SK-N-SH treated with all-trans-retinoic acid at 6 μM for 48 hours (cell line): Measurements from ENCODE around the gene NEB.

Experiments used
- ARNTL ChIP-seq: fragments of 450-650 bp; formaldehyde crosslinking; IDR thresholded peaks from 2 replicates; pipeline ENCODE4 v1.5.0; 2020; ENCODE audit warnings: low read depth, mild to moderate bottlenecking, moderate library complexity, borderline replicate concordance
- CREB5 ChIP-seq: fragments of 250-450 bp; sonication (Bioruptor Pico); IDR thresholded peaks from 2 replicates; pipeline ENCODE4 v1.5.1; 2020; ENCODE audit warnings: low read depth, mild to moderate bottlenecking, moderate library complexity
- CSRNP3 ChIP-seq: fragments of 250-450 bp; sonication (Bioruptor Pico); IDR thresholded peaks from 2 replicates; pipeline ENCODE4 v1.5.1; 2021; ENCODE audit warnings: mild to moderate bottlenecking, moderate library complexity
- PATZ1 ChIP-seq: fragments of 250-450 bp; sonication (Bioruptor Pico); IDR thresholded peaks from 2 replicates; pipeline ENCODE4 v1.8.0; 2020; ENCODE audit warnings: mild to moderate bottlenecking, moderate library complexity, borderline replicate concordance
- POU6F1 ChIP-seq: fragments of 250-450 bp; sonication (Bioruptor Pico); IDR thresholded peaks from 2 replicates; pipeline ENCODE4 v1.8.0; 2021; ENCODE audit warnings: low read depth, mild to moderate bottlenecking, moderate library complexity, borderline replicate concordance
- RARB ChIP-seq: fragments of 250-450 bp; sonication (Bioruptor Pico); IDR thresholded peaks from 2 replicates; pipeline ENCODE4 v1.8.0; 2021; ENCODE audit warnings: mild to moderate bottlenecking, moderate library complexity
- TCF4 ChIP-seq: fragments of 250-450 bp; sonication (Bioruptor Pico); IDR thresholded peaks from 2 replicates; pipeline ENCODE4 v1.8.0; 2021; ENCODE audit warnings: mild to moderate bottlenecking, moderate library complexity, borderline replicate concordance
- ZC3H10 ChIP-seq: fragments of 250-450 bp; sonication (Bioruptor Pico); IDR thresholded peaks from 2 replicates; pipeline ENCODE4 v1.5.1; 2021; ENCODE audit warnings: mild to moderate bottlenecking, moderate library complexity
- ZFP30 ChIP-seq: fragments of 450-650 bp; formaldehyde crosslinking; IDR thresholded peaks from 2 replicates; pipeline ENCODE4 v1.5.0; 2022; ENCODE audit warnings: mild to moderate bottlenecking, moderate library complexity
- ZNF565 ChIP-seq: fragments of 450-650 bp; formaldehyde crosslinking; conservative IDR thresholded peaks from 2 replicates; pipeline ENCODE4 v1.5.0; 2020; ENCODE audit warnings: low read depth, mild to moderate bottlenecking, moderate library complexity
- ZNF8 ChIP-seq: fragments of 450-650 bp; formaldehyde crosslinking; IDR thresholded peaks from 2 replicates; pipeline ENCODE4 v1.5.0; 2020; ENCODE audit warnings: mild to moderate bottlenecking, moderate library complexity

- no peak for TF ChIP-seq ZC3H10 (CRISPR knock-in tag)
- TF ChIP-seq PATZ1 (CRISPR knock-in tag) = no peak
- no peak for TF ChIP-seq POU6F1 (CRISPR knock-in tag)
- TF ChIP-seq CSRNP3 = no peak
- no peak for TF ChIP-seq ZNF8
- TF ChIP-seq RARB = no peak
- TF ChIP-seq ZFP30 = no peak
- TF ChIP-seq ZNF565 (CRISPR knock-in tag) = no peak
- TF ChIP-seq TCF4 (CRISPR knock-in tag) = no peak
- TF ChIP-seq CREB5 (CRISPR knock-in tag) = no peak
- no peak for TF ChIP-seq ARNTL
Measured at GRCh38 chr2:151552287-151552686, 182.0 kb downstream of the NEB start.
